ENCODE data around the gene MTHFR.
"Not testable (repeated sequence)": the region's sequence is repeated elsewhere in the genome, so short reads cannot be mapped to it uniquely, and the experiment has no call there.

MTHFR gene

GRCh38 chr1:11831945-11832725 lies 26.4 kb upstream of the MTHFR start:
- no peak for DNase-seq

GRCh38 chr1:11828511-11828910 lies 22.7 kb upstream of the MTHFR start:
- DNase-seq: no peak

GRCh38 chr1:11826946-11827345 lies 21.2 kb upstream of the MTHFR start:
- DNase-seq: no peak

GRCh38 chr1:11825131-11825530 lies 19.4 kb upstream of the MTHFR start:
- DNase-seq: no peak

GRCh38 chr1:11823366-11824137 lies 17.8 kb upstream of the MTHFR start:
- no peak for DNase-seq

- no peak for DNase-seq
Observed at GRCh38 chr1:11822091-11822490, 16.3 kb upstream of the MTHFR start.

- DNase-seq: no peak
Observed at GRCh38 chr1:11817192-11817591, 11.4 kb upstream of the MTHFR start.

- no peak for DNase-seq
Observed at GRCh38 chr1:11813021-11813420, 7.3 kb upstream of the MTHFR start.

GRCh38 chr1:11807133-11807532 lies 1.4 kb upstream of the MTHFR start:
- no peak for DNase-seq

GRCh38 chr1:11806307-11806936 lies 658 bp upstream of the MTHFR start:
- DNase-seq: no peak

GRCh38 chr1:11804666-11805421 lies 920 bp downstream of the MTHFR start:
- DNase-seq: peak; percentile 47 to 69

- DNase-seq: not testable (repeated sequence)
Observed at GRCh38 chr1:11803924-11804665, 1.7 kb downstream of the MTHFR start.

GRCh38 chr1:11802973-11803885 lies 2.5 kb downstream of the MTHFR start:
- DNase-seq: peak; percentile 81 to 93

- no peak for DNase-seq
Observed at GRCh38 chr1:11802616-11802972, 3.2 kb downstream of the MTHFR start.

GRCh38 chr1:11800756-11801433 lies 4.9 kb downstream of the MTHFR start:
- DNase-seq: no peak

- no peak for DNase-seq
Observed at GRCh38 chr1:11800391-11800755, 5.4 kb downstream of the MTHFR start.

GRCh38 chr1:11799896-11800295 lies 5.9 kb downstream of the MTHFR start:
- DNase-seq: no peak

GRCh38 chr1:11799099-11799498 lies 6.7 kb downstream of the MTHFR start:
- DNase-seq: no peak

GRCh38 chr1:11797525-11798216 lies 8.1 kb downstream of the MTHFR start:
- DNase-seq: no peak

Measured in NCI-H446 (cell line).